A549 treated with CORT108297 at 1 μM for 4 hours (cell line): ENCODE measurements around the gene GPR18. TPM values are rescaled to one million over a fixed set of nuclear protein-coding genes. Genes with fewer than 3 reads are reported as not detected.

Experiments
- total RNA-seq: library from RNA; stranded (reverse); fragments of 200-300 nt; extraction: Qiagen RNA extraction; gene quantifications from 5 replicates; pipeline ENCODE4 v1.2.3, GENCODE V29; 2022

GPR18 gene
- total RNA-seq, result not detected in 5 replicates

GRCh38 chr13:99258210-99258860 lies at the start of gene GPR18:
GPR18 (minus strand) TSS chr13:99258379; CDS start chr13:99255872, 2,507 bp downstream.

GRCh38 chr13:99307247-99307646 lies 49.1 kb upstream of the GPR18 start, which contains the start of gene GPR183:
GPR183 (minus strand) TSS chr13:99307399; CDS start chr13:99296145, 11,254 bp downstream.

Other genes with a start within 250 kb of the GPR18 start
- gene UBAC2, start 57.5 kb downstream of the GPR18 start, total RNA-seq, result 65.9 to 68.5 TPM (median 67.8 TPM) in 5 replicates
- not detected in 5 replicates for gene GPR183, start 49.0 kb upstream of the GPR18 start, total RNA-seq
- 56.5 to 64.0 TPM (median 59.2 TPM) in 5 replicates for gene TM9SF2, start 243.1 kb upstream of the GPR18 start, total RNA-seq